ENCODE results near the gene EEF1AKMT3.

EEF1AKMT3 gene

GRCh38 chr12:57772429-57773322 is at the start of gene EEF1AKMT3:
EEF1AKMT3 (plus strand) TSS chr12:57772614; CDS start chr12:57772725, 111 bp downstream.
- no peak for DNase-seq (ENCODE audit: low read depth, low spot score)

DNA sequence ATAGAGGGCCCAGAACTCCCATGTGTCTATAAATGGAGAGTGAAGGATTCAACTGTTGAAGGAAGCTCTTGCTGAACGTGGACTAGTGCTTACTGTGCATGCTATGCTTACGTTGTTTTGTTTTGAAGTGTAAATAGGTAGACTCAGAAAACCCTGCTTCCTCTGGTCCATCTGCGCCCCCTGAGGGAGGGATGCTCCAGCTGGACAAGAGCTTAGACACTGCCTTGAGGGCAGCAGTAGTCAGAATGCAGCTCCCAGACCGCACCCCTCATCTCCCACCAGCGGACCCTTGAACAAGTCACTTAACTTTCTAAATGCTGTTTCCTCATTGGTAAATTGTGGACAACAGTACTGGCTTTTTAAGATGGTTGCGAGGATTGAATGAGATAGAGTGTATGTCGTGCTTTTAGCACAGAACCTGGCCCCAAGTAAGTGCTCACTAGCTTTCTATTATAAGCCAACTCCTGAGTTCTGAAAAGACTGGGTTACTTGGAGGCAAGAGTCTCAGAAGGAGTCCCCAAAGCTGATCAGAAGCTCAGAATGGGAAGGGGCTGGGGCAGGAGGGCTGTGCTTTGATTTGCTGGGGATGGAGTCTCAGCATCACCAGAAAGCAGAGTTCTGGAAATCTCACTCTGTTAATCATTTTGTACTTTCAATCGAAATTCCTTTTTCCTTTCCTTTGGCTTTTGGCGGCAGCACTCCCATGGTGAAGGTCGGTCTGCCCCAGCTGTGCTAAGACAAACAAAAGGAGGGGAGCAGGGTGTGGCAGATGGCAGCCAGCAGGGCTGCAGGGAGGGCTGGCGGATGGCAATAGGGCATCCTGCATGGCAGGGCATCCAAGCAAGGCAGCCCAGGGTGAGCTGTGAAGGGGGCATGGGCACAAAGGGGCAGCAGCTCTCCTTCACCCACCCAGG is 49.4 kb upstream of the EEF1AKMT3 start:
- DNase-seq (ENCODE audit: low read depth, low spot score) = no peak

GRCh38 chr12:57723630-57723962 is 48.8 kb upstream of the EEF1AKMT3 start:
- no peak for DNase-seq (ENCODE audit: low read depth, low spot score)

- DNase-seq (ENCODE audit: low read depth, low spot score) = no peak
Observed at GRCh38 chr12:57724003-57724935, 48.1 kb upstream of the EEF1AKMT3 start.

DNA sequence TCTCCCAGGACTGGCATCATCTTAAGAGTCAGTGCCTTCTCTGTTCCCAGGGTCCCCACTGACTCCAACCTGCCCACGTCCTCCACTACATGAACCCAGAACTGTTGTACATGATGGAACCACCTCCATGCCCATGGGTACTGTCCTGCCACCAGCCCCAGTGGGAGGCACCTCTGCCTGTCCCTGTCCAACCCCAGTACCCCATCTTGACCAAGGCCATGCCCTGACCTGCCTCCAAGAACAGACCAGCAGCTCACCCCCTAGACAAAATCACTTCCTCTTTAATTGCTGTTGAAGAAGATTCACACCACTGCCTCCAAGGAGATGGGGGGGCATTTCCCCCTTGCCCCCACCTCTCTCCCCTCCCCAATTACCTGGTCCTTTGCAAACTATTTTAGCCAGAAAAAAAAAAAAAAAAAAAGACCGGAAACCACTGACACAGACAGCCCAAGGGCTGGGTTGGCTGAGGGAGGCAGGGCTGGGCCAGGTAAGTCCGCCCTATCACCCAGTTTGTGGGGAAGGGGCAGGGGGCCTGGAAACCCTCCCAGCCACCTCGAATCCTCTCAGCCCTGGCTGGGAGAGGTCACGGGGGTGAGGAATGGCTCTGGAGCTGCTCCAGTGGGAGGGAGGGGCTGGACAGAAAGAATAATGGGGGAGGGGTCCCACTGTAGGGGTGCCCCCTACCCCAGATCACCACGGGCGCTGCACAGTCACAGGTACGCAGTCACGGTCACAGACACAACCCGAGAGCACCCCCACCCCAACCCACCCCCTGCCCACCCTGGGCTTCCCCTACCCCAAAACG is 47.3 kb upstream of the EEF1AKMT3 start:
- no peak for DNase-seq (ENCODE audit: low read depth, low spot score)

GRCh38 chr12:57725851-57726150 is 46.6 kb upstream of the EEF1AKMT3 start:
- DNase-seq (ENCODE audit: low read depth, low spot score) = no peak

GRCh38 chr12:57726151-57726883 is 46.1 kb upstream of the EEF1AKMT3 start:
- no peak for DNase-seq (ENCODE audit: low read depth, low spot score)

GRCh38 chr12:57726884-57727757 is 45.3 kb upstream of the EEF1AKMT3 start:
- DNase-seq (ENCODE audit: low read depth, low spot score) = no peak

- DNase-seq (ENCODE audit: low read depth, low spot score) = no peak
Observed at GRCh38 chr12:57727758-57728395, 44.5 kb upstream of the EEF1AKMT3 start.

DNA sequence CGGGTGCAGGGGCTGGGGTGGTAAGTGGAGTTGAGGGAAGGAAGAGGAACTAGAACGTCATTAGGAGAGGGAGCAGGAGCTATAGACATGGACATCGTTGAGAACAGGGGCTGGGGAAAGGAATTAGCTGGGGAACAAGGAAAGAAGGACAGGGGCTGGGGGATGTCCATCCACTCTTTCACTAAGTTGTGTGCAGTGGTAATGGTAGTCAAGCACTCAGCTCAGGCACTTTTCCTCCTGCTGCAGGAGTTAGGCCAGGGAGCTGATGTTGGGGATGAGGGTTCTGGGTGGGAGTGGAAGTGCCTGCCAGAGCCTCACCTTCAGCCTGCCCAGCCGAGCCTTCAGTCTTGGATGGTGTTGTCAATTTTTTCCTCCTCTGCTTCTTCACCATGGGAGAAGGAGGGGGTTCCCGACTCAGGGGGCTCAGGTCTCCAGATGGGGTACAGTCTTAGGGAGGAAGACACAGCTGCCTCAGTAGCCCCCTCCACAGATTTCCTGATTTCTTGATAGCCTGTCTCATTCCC is 43.0 kb upstream of the EEF1AKMT3 start:
- no peak for DNase-seq (ENCODE audit: low read depth, low spot score)

DNA sequence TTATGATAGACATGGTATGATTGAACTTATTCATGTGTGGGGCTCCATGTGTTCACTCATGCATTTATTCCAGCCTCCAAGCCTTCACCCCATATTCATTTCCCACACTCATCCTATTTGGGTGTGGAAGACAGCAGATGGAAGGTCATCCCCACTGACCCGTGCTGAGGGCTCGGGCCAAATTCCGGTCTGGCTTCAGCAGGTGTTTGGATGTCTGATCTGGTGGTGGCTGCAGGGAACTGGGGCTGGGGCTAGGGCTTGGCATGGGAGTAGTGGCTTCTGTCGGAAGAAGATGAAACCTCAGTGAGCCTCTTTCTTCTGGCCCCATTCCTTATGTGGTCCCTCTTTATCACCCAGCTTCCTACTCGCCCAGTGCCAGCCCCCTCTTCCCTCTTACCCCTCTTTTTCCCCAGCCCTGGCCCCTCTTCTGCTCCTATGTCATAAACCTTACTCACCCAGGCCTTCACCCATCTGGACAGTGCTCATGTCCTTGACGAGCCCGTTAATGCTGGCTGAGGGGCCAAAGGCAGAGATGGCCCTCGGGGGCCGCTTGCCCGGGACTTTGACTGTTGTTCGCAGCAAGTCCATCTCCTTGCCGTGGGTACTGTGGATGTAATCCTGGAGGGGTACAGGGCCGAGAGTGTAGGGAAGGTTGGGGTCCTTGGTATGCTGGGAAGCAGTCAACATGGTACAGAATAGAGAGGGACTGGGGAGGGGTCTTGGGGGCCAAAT is 41.9 kb upstream of the EEF1AKMT3 start:
- no peak for DNase-seq (ENCODE audit: low read depth, low spot score)

DNA sequence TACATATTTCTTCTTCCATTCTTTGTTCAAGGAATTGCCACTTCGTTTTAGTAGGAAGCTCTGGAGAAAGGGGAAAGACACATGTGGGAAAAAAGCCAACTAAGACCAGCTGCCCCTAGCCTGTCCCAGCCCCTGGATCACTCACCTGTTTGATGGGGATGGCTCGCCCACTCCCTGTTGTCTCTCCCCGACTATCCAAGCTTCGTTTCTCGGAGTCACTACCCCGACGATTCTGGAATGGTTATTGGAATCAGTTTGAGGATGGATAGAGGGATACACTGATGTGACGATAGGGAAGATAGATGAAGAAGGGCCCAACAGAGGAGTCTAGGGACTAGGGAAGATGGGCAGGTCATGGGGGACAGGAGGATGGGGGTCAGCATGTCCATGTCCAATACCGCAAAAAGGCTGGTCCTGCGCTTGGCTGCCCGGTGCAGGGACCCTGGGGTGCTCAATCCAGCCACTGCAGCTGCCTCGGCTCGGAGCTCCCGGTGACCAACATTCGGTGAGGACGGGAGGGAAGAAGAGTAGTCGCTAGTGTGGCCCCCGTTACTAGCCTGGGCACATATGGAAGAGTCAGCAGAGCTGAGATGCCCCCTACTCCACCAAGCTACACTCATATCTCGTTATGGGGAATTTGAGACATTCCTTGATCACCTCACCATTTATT is 40.9 kb upstream of the EEF1AKMT3 start:
- DNase-seq (ENCODE audit: low read depth, low spot score) = no peak

DNA sequence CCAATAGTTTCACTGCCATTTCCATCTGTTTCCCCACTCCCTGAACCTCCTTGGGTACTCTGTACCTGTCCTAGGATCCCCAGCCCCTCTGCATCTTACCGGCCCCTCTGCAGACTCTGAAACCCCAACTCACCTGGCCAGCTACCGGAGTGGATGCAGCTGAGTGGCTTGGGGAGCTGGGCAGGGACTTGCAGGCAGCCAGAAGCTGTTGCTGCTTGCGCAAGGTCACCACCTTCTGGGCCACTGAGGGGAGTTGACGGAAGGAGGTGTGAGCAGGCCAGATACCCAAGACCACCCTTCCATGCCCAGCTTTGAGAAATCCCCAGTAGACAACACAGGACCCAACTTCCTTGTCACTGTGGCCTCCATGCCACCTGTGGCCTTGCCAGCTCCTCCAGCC is 40.1 kb upstream of the EEF1AKMT3 start:
- DNase-seq (ENCODE audit: low read depth, low spot score) = no peak

GRCh38 chr12:57732726-57733593 is 39.5 kb upstream of the EEF1AKMT3 start:
- no peak for DNase-seq (ENCODE audit: low read depth, low spot score)

- DNase-seq (ENCODE audit: low read depth, low spot score) = no peak
Observed at GRCh38 chr12:57733928-57734327, 38.5 kb upstream of the EEF1AKMT3 start.

GRCh38 chr12:57734591-57734990 is 37.8 kb upstream of the EEF1AKMT3 start:
- no peak for DNase-seq (ENCODE audit: low read depth, low spot score)

All from smooth muscle cell of the brain vasculature (primary cell).